Omental fat pad (tissue), 4 donors: ENCODE measurements around the gene SHB. TPM values are rescaled to one million over a fixed set of nuclear protein-coding genes. Genes with fewer than 3 reads are reported as not detected.

Experiments
- ATAC-seq: fragments of 150-250 bp; one replicate; pipeline ENCODE4 v1.9.1; 2016; ENCODE audit warnings: mild to moderate bottlenecking, moderate library complexity; ENCODE audit not compliant: low FRiP score
- DNase-seq: peaks from one replicate; pipeline ENCODE4 v3.0.0-alpha.2; 2019; ENCODE audit warnings: low spot score
- total RNA-seq, 4 donors: library from RNA; depleted of rRNA; stranded (reverse); fragments of >200 nt; gene quantifications; one replicate each; pipeline ENCODE4 v1.1.0, GENCODE V29; 2016
- TF ChIP-seq, protein P1 (sequence below), 3 donors: fragments of 450-650 bp; IDR thresholded peaks; one replicate each; pipeline ENCODE4 v1.5.1; 2016 to 2017; ENCODE audit warnings: antibody characterized with exemption in 3 of 3, mild to moderate bottlenecking in 3 of 3, moderate library complexity in 2 of 3

Gene SHB
- total RNA-seq, 4 donors from 2014 or later: 10.4 to 61.6 (median 20.7) TPM

GRCh38 chr9:37976714-37977477 lies 92.1 kb downstream of the SHB start:
- ATAC-seq: peak; percentile 56
- TF ChIP-seq, protein P1, sequence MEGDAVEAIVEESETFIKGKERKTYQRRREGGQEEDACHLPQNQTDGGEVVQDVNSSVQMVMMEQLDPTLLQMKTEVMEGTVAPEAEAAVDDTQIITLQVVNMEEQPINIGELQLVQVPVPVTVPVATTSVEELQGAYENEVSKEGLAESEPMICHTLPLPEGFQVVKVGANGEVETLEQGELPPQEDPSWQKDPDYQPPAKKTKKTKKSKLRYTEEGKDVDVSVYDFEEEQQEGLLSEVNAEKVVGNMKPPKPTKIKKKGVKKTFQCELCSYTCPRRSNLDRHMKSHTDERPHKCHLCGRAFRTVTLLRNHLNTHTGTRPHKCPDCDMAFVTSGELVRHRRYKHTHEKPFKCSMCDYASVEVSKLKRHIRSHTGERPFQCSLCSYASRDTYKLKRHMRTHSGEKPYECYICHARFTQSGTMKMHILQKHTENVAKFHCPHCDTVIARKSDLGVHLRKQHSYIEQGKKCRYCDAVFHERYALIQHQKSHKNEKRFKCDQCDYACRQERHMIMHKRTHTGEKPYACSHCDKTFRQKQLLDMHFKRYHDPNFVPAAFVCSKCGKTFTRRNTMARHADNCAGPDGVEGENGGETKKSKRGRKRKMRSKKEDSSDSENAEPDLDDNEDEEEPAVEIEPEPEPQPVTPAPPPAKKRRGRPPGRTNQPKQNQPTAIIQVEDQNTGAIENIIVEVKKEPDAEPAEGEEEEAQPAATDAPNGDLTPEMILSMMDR (IDR thresholded peaks at IDR 0.05): no peak
- DNase-seq: no peak

GRCh38 chr9:37975639-37976038 lies 93.4 kb downstream of the SHB start:
- no peak for ATAC-seq
- TF ChIP-seq, protein P1 (IDR thresholded peaks at IDR 0.05): no peak
- DNase-seq: no peak

DNA sequence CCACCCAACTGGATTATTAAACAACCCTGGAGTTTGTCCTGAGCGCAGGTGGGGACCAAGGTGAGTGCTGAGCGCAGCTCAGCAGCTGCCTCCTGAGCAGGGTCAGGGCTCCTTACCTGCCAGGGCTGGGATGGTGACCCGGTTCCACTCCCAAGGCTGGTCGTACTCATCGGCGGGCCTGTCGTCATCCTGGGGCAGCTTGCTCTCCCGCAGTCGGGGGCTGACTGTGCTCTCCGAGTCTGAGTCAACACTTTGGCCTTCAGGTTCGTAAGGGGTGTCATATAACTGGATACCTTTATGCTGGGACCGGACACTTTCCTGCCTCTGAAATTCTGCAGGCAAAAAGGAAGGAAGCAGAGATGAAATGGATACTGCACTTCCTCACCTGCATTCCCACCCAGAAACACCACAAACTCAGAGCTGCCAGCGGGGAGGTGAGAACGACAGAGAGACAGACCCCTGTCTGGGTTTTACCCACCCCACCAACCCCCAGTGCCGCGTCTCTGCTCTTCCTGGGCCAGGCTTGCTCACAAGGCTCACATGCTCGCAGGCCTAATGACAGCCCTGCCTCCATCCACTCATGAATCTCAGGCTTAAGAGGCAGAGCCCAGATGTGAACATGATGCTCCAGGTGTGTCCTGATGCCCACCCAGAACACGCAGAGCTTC lies 94.4 kb downstream of the SHB start:
- DNase-seq (no peak), ATAC-seq (no peak)
- TF ChIP-seq, protein P1 (IDR thresholded peaks at IDR 0.05): no peak

DNA sequence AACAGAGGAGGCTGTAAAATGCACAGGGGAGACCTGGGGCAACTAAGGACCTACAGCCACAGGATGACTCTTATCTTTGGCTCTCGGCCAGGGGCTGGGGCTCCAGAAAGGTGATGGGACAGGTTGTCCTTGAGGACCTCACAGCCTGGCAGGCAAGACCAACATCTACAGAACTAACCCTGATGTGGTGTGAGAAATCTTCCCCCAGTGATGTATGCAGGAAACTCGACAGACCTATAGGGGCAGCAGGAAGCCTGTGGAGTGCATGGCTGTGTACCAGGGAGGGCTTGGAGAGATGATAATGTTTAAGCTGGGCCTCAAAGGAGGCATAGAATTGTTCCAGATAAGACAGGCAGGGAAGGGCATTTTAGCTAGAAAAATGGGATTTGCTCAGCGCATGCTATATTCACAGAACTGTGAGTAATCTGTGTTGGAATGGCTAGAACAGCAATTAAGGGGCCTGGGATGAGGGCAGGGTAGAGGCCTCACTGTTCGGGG lies 96.6 kb downstream of the SHB start:
- TF ChIP-seq, protein P1 (IDR thresholded peaks at IDR 0.05): no peak
- DNase-seq (no peak), ATAC-seq (no peak)

DNA sequence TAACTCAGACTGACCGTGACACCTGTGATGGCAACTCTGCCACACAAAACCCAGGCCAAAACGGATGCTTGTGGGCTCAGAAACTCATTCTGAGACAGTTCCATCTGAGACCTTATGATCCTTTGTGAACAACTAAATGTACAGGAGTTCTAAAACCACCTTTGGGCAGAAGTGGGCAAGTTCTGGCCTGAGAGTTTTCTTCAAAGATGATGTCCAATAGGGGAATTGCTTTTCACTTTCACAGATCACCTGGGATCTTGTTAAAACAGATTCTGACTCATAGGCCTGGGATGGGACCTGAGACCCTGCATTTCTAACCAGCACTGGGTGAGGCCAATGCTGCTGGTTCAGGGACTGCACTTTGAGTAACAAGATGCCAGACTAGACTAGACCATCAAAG lies 97.3 kb downstream of the SHB start:
- DNase-seq (no peak), ATAC-seq (no peak)
- TF ChIP-seq, protein P1 (IDR thresholded peaks at IDR 0.05): no peak

- TF ChIP-seq, protein P1 (IDR thresholded peaks at IDR 0.05): no peak
- ATAC-seq (no peak), DNase-seq (no peak)
These were observed 97.9 kb downstream of the SHB start for GRCh38 chr9:37971108-37971459.
